ENCODE data around the gene TAF1C. TPM values are rescaled to one million over a fixed set of nuclear protein-coding genes. Genes with fewer than 3 reads are reported as not detected.
A peak's percentile ranks its signal among the peaks of the same experiment; 100 is the strongest.

Gene TAF1C
- total and polyA plus RNA-seq, 2 experiments from 2014 or later: 37.2 to 57.4 TPM

DNA sequence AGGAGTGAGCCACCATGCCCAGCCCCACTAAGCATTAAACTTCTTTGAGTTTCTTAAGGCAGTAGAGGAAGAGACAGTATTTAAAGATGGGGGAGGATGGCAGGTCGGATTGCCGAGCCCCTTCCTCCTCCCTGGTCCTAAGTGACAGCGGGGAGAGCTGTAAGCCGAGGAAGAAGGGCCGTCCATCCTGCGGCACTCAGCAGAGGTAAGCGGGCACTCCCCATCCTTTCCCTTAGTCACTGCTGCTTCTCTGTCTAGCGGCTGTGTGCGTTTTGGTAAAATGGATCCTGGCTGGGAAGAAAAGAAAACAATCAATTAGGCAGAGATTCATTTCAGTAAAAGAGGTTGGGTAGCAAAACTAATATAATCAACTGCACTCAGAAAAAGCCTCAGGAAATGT is 27.9 kb downstream of the TAF1C start:
- Histone ChIP-seq H3K79me2 (replicated peaks; ENCODE audit: insufficient read depth) (no peaks in the 10 kb centered on the region), H3K4me1 (ENCODE audit: insufficient read depth) (no peaks in the 10 kb centered on the region), H3K4me3 (no peak overlapping the region), H4K20me1 (replicated peaks; ENCODE audit: insufficient read depth) (no peaks in the 10 kb centered on the region), H3F3A (replicated peaks; ENCODE audit: low read depth) (no peaks in the 10 kb centered on the region), H3K27me3 (ENCODE audit: insufficient read depth) (no peaks in the 10 kb centered on the region), H2AFZ (peak overlapping the region; percentile 82; the same call in 1 of the 2 replicates), H3K36me3 (ENCODE audit: insufficient read depth) (no peaks in the 10 kb centered on the region), H3K9me2 (ENCODE audit: insufficient read depth) (no peaks in the 10 kb centered on the region), H3K27ac (ENCODE audit: low read depth) (no peak overlapping the region), H3K4me2 (no peak overlapping the region)
- no peak overlapping the region for H3K27ac Mint-ChIP-seq
- no peaks in the 10 kb centered on the region for H3K4me1 Mint-ChIP-seq
- no peak overlapping the region for H3K4me3 Mint-ChIP-seq
- H3K9me3 Mint-ChIP-seq: peaks cover 2% of the 10 kb centered on the region; the same call in 2 of the 3 replicates
- peaks cover 6% of the 10 kb centered on the region for H3K27me3 Mint-ChIP-seq (ENCODE audit: insufficient read depth, low read depth, poor library complexity)
- DNase-seq (ENCODE audit: low spot score) (no peak), ATAC-seq (peak; percentile 75)
- no peak for TF ChIP-seq STAT1 (IDR thresholded peaks at IDR 0.05; ENCODE audit: unreplicated experiment)
- TF ChIP-seq, protein P1, sequence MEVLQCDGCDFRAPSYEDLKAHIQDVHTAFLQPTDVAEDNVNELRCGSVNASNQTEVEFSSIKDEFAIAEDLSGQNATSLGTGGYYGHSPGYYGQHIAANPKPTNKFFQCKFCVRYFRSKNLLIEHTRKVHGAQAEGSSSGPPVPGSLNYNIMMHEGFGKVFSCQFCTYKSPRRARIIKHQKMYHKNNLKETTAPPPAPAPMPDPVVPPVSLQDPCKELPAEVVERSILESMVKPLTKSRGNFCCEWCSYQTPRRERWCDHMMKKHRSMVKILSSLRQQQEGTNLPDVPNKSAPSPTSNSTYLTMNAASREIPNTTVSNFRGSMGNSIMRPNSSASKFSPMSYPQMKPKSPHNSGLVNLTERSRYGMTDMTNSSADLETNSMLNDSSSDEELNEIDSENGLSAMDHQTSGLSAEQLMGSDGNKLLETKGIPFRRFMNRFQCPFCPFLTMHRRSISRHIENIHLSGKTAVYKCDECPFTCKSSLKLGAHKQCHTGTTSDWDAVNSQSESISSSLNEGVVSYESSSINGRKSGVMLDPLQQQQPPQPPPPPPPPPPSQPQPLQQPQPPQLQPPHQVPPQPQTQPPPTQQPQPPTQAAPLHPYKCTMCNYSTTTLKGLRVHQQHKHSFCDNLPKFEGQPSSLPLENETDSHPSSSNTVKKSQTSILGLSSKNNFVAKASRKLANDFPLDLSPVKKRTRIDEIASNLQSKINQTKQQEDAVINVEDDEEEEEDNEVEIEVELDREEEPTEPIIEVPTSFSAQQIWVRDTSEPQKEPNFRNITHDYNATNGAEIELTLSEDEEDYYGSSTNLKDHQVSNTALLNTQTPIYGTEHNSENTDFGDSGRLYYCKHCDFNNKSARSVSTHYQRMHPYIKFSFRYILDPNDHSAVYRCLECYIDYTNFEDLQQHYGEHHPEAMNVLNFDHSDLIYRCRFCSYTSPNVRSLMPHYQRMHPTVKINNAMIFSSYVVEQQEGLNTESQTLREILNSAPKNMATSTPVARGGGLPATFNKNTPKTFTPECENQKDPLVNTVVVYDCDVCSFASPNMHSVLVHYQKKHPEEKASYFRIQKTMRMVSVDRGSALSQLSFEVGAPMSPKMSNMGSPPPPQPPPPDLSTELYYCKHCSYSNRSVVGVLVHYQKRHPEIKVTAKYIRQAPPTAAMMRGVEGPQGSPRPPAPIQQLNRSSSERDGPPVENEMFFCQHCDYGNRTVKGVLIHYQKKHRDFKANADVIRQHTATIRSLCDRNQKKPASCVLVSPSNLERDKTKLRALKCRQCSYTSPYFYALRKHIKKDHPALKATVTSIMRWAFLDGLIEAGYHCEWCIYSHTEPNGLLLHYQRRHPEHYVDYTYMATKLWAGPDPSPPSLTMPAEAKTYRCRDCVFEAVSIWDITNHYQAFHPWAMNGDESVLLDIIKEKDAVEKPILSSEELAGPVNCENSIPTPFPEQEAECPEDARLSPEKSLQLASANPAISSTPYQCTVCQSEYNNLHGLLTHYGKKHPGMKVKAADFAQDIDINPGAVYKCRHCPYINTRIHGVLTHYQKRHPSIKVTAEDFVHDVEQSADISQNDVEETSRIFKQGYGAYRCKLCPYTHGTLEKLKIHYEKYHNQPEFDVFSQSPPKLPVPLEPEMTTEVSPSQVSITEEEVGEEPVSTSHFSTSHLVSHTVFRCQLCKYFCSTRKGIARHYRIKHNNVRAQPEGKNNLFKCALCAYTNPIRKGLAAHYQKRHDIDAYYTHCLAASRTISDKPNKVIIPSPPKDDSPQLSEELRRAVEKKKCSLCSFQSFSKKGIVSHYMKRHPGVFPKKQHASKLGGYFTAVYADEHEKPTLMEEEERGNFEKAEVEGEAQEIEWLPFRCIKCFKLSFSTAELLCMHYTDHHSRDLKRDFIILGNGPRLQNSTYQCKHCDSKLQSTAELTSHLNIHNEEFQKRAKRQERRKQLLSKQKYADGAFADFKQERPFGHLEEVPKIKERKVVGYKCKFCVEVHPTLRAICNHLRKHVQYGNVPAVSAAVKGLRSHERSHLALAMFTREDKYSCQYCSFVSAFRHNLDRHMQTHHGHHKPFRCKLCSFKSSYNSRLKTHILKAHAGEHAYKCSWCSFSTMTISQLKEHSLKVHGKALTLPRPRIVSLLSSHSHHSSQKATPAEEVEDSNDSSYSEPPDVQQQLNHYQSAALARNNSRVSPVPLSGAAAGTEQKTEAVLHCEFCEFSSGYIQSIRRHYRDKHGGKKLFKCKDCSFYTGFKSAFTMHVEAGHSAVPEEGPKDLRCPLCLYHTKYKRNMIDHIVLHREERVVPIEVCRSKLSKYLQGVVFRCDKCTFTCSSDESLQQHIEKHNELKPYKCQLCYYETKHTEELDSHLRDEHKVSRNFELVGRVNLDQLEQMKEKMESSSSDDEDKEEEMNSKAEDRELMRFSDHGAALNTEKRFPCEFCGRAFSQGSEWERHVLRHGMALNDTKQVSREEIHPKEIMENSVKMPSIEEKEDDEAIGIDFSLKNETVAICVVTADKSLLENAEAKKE (CRISPR knock-in tag; IDR thresholded peaks at IDR 0.05): no peak
- no peak for TF ChIP-seq ZNF114 (CRISPR knock-in tag; IDR thresholded peaks at IDR 0.05)
- TF ChIP-seq, protein P2, sequence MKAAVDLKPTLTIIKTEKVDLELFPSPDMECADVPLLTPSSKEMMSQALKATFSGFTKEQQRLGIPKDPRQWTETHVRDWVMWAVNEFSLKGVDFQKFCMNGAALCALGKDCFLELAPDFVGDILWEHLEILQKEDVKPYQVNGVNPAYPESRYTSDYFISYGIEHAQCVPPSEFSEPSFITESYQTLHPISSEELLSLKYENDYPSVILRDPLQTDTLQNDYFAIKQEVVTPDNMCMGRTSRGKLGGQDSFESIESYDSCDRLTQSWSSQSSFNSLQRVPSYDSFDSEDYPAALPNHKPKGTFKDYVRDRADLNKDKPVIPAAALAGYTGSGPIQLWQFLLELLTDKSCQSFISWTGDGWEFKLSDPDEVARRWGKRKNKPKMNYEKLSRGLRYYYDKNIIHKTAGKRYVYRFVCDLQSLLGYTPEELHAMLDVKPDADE (IDR thresholded peaks at IDR 0.05): no peak
- TF ChIP-seq POLR2AphosphoS5 (IDR thresholded peaks at IDR 0.05; ENCODE audit: low read depth): no peak
- TF ChIP-seq JUNB (IDR thresholded peaks at IDR 0.05; ENCODE audit: unreplicated experiment): no peak
- no peak for TF ChIP-seq EZH2 (IDR thresholded peaks at IDR 0.05; ENCODE audit: low read depth, unreplicated experiment)
- TF ChIP-seq ZNF331 (CRISPR knock-in tag; IDR thresholded peaks at IDR 0.05; ENCODE audit: low read depth): no peak
- no peak for TF ChIP-seq EZH2phosphoT487 (IDR thresholded peaks at IDR 0.05; ENCODE audit: unreplicated experiment)
- TF ChIP-seq CREB1 (CRISPR knock-in tag; IDR thresholded peaks at IDR 0.05; ENCODE audit: low read depth): no peak
- TF ChIP-seq, protein P3, sequence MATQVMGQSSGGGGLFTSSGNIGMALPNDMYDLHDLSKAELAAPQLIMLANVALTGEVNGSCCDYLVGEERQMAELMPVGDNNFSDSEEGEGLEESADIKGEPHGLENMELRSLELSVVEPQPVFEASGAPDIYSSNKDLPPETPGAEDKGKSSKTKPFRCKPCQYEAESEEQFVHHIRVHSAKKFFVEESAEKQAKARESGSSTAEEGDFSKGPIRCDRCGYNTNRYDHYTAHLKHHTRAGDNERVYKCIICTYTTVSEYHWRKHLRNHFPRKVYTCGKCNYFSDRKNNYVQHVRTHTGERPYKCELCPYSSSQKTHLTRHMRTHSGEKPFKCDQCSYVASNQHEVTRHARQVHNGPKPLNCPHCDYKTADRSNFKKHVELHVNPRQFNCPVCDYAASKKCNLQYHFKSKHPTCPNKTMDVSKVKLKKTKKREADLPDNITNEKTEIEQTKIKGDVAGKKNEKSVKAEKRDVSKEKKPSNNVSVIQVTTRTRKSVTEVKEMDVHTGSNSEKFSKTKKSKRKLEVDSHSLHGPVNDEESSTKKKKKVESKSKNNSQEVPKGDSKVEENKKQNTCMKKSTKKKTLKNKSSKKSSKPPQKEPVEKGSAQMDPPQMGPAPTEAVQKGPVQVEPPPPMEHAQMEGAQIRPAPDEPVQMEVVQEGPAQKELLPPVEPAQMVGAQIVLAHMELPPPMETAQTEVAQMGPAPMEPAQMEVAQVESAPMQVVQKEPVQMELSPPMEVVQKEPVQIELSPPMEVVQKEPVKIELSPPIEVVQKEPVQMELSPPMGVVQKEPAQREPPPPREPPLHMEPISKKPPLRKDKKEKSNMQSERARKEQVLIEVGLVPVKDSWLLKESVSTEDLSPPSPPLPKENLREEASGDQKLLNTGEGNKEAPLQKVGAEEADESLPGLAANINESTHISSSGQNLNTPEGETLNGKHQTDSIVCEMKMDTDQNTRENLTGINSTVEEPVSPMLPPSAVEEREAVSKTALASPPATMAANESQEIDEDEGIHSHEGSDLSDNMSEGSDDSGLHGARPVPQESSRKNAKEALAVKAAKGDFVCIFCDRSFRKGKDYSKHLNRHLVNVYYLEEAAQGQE (IDR thresholded peaks at IDR 0.05; ENCODE audit: unreplicated experiment): no peak
- no peaks in the 10 kb centered on the region for H3K36me3 Mint-ChIP-seq (ENCODE audit: low read depth)

All from GM23338 (cell line).